OCI-LY1 (cell line): ENCODE measurements around the gene NR2F1-AS1.

Experiments
- EZH2 ChIP-seq: fragments of 200-600 bp; sonication (generic), shearing (Covaris generic); IDR thresholded peaks from 2 replicates; pipeline ENCODE4 v1.8.0; 2017; ENCODE audit warnings: borderline replicate concordance, mixed run types, mild to moderate bottlenecking, antibody characterized with exemption, low read length, moderate library complexity, mixed read lengths
- TF ChIP-seq, protein P1 (sequence below): fragments of 200-600 bp; sonication (generic), shearing (Covaris generic); IDR thresholded peaks from 2 replicates; pipeline ENCODE4 v1.5.1; 2017; ENCODE audit warnings: mild to moderate bottlenecking, antibody characterized with exemption, low read length, moderate library complexity, mixed read lengths

DNA sequence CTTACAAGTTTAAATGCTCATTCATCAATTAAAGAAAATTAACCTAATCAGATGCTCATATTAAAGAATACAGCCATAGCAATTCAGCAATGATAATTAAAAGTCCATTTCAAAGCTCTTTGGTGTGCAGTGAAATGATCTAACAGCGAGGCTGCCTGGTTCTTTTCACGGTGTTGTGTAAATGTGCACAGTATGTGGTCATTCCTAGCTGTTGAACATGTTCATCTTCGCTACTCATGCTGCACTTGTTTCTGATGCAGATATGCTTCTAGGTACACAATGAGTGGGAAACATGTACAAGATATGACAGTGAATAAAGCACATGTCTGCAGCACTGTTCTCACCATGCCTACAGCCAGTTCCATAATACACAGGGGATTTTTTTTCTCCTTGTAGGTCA is 163.5 kb downstream of the NR2F1-AS1 start:
- TF ChIP-seq, protein P1, sequence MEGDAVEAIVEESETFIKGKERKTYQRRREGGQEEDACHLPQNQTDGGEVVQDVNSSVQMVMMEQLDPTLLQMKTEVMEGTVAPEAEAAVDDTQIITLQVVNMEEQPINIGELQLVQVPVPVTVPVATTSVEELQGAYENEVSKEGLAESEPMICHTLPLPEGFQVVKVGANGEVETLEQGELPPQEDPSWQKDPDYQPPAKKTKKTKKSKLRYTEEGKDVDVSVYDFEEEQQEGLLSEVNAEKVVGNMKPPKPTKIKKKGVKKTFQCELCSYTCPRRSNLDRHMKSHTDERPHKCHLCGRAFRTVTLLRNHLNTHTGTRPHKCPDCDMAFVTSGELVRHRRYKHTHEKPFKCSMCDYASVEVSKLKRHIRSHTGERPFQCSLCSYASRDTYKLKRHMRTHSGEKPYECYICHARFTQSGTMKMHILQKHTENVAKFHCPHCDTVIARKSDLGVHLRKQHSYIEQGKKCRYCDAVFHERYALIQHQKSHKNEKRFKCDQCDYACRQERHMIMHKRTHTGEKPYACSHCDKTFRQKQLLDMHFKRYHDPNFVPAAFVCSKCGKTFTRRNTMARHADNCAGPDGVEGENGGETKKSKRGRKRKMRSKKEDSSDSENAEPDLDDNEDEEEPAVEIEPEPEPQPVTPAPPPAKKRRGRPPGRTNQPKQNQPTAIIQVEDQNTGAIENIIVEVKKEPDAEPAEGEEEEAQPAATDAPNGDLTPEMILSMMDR = no peak
- no peak for TF ChIP-seq EZH2
